Neural progenitor cell (in vitro differentiated cells): Measurements from ENCODE around the gene XPO4. TPM values are rescaled to one million over a fixed set of nuclear protein-coding genes. Genes with fewer than 3 reads are reported as not detected.

Experiments
- DNase-seq: peaks from one replicate; pipeline ENCODE4 v3.0.0-alpha.2; 2016; ENCODE audit warnings: low spot score
- H2AFZ ChIP-seq: fragments of 200-600 bp; sonication (generic); replicated peaks from 2 replicates; pipeline ENCODE4 v1.6.1; 2016; ENCODE audit warnings: antibody characterized with exemption
- H3F3A ChIP-seq: fragments of 200-600 bp; sonication (generic); 2 replicates; pipeline ENCODE4 v1.6.1; 2016; ENCODE audit warnings: antibody characterized with exemption, low read depth
- H3K27ac ChIP-seq: fragments of 200-600 bp; sonication (generic); 2 replicates; pipeline ENCODE4 v1.5.1; 2016; ENCODE audit warnings: mild to moderate bottlenecking
- H3K27me3 ChIP-seq: fragments of 200-600 bp; sonication (generic); 2 replicates; pipeline ENCODE4 v1.6.1; 2016; ENCODE audit warnings: mild to moderate bottlenecking, moderate library complexity
- H3K36me3 ChIP-seq: fragments of 200-600 bp; sonication (generic); 2 replicates; pipeline ENCODE4 v1.5.1; 2016
- H3K4me1 ChIP-seq: fragments of 200-600 bp; sonication (generic); 2 replicates; pipeline ENCODE4 v1.6.1; 2016; ENCODE audit warnings: mixed run types
- H3K4me2 ChIP-seq: fragments of 200-600 bp; sonication (generic); 2 replicates; pipeline ENCODE4 v1.6.1; 2016
- H3K4me3 ChIP-seq: fragments of 200-600 bp; sonication (generic); 2 replicates; pipeline ENCODE4 v1.5.1; 2016
- H3K79me2 ChIP-seq: fragments of 200-600 bp; sonication (generic); 2 replicates; pipeline ENCODE4 v1.6.1; 2016; ENCODE audit warnings: low read depth
- H3K9ac ChIP-seq: fragments of 200-600 bp; sonication (generic); 2 replicates; pipeline ENCODE4 v1.6.1; 2016
- H3K9me3 ChIP-seq: fragments of 200-600 bp; sonication (generic); 2 replicates; pipeline ENCODE4 v1.5.1; 2016; ENCODE audit warnings: low read depth
- H4K20me1 ChIP-seq: fragments of 200-600 bp; sonication (generic); 2 replicates; pipeline ENCODE4 v1.6.1; 2016; ENCODE audit warnings: low read depth
- H3K27ac Mint-ChIP-seq: 3 replicates; pipeline ENCODE4 v1.8.0; 2021; ENCODE audit warnings: mixed read lengths
- H3K27me3 Mint-ChIP-seq: 2 replicates; pipeline ENCODE4 v1.8.0; 2022; ENCODE audit warnings: low read depth, mild to moderate bottlenecking, inconsistent platforms, moderate library complexity, mixed read lengths; ENCODE audit not compliant: insufficient read depth
- H3K36me3 Mint-ChIP-seq: 3 replicates; pipeline ENCODE4 v1.8.0; 2021; ENCODE audit warnings: mixed read lengths
- H3K4me1 Mint-ChIP-seq: 3 replicates; pipeline ENCODE4 v1.8.0; 2021; ENCODE audit warnings: mixed read lengths
- H3K4me3 Mint-ChIP-seq: 3 replicates; pipeline ENCODE4 v1.8.0; 2021; ENCODE audit warnings: mild to moderate bottlenecking, moderate library complexity, mixed read lengths
- H3K9me3 Mint-ChIP-seq: 3 replicates; pipeline ENCODE4 v1.8.0; 2020; ENCODE audit warnings: mixed read lengths
- CTCF ChIP-seq: fragments of 200-600 bp; sonication (generic); IDR thresholded peaks from 2 replicates; pipeline ENCODE4 v1.5.1; 2017; ENCODE audit warnings: antibody characterized with exemption, mild to moderate bottlenecking
- EZH2 ChIP-seq: fragments of 200-600 bp; sonication (generic); IDR thresholded peaks from 2 replicates; pipeline ENCODE4 v1.6.1; 2017; ENCODE audit warnings: antibody characterized with exemption, mild to moderate bottlenecking, moderate library complexity
- EZH2phosphoT487 ChIP-seq: fragments of 200-600 bp; sonication (generic); IDR thresholded peaks from 2 replicates; pipeline ENCODE4 v1.6.1; 2017; ENCODE audit warnings: antibody characterized with exemption
- total RNA-seq: library from RNA; depleted of rRNA; stranded (reverse); fragments of >200 nt; gene quantifications from 2 replicates; pipeline ENCODE4 v1.2.3, GENCODE V29; 2015; ENCODE audit warnings: low replicate concordance

Gene XPO4
- total RNA-seq, 1 donor from 2014 or later = 44.9 TPM

GRCh38 chr13:20812890-20813289 lies 89.7 kb downstream of the XPO4 start:
- no peaks in the 10 kb centered on the region for H3K9me3 ChIP-seq
- Mint-ChIP-seq H3K9me3 (no peaks in the 10 kb centered on the region), H3K27me3 (no peaks in the 10 kb centered on the region), H3K4me3 (no peak overlapping the region), H3K36me3 (peaks cover 16% of the 10 kb centered on the region), H3K4me1 (no peaks in the 10 kb centered on the region), H3K27ac (no peak overlapping the region)
- no peaks in the 10 kb centered on the region for H3K79me2 ChIP-seq
- no peaks in the 10 kb centered on the region for H3F3A ChIP-seq
- H3K27ac ChIP-seq = no peak overlapping the region
- no peaks in the 10 kb centered on the region for H3K27me3 ChIP-seq
- no peak overlapping the region for H3K9ac ChIP-seq
- no peak for DNase-seq
- H4K20me1 ChIP-seq = no peaks in the 10 kb centered on the region
- TF ChIP-seq EZH2phosphoT487 = no peak
- H3K4me1 ChIP-seq = no peaks in the 10 kb centered on the region
- H2AFZ ChIP-seq = no peak overlapping the region
- H3K4me2 ChIP-seq = no peak overlapping the region
- H3K4me3 ChIP-seq = no peak overlapping the region
- H3K36me3 ChIP-seq = peaks cover 12% of the 10 kb centered on the region

- Mint-ChIP-seq H3K36me3 (peaks cover 20% of the 10 kb centered on the region), H3K9me3 (no peaks in the 10 kb centered on the region), H3K27me3 (no peaks in the 10 kb centered on the region), H3K27ac (no peak overlapping the region), H3K4me3 (no peak overlapping the region), H3K4me1 (no peaks in the 10 kb centered on the region)
- H3K4me3 ChIP-seq = no peak overlapping the region
- no peaks in the 10 kb centered on the region for H3K27me3 ChIP-seq
- TF ChIP-seq EZH2 (no peak), EZH2phosphoT487 (no peak), CTCF (no peak)
- H3K9me3 ChIP-seq = no peaks in the 10 kb centered on the region
- no peak overlapping the region for H3K4me2 ChIP-seq
- no peak overlapping the region for H3K27ac ChIP-seq
- no peak overlapping the region for H3K9ac ChIP-seq
- H3K79me2 ChIP-seq = no peaks in the 10 kb centered on the region
- H3K36me3 ChIP-seq = peaks cover 28% of the 10 kb centered on the region
- DNase-seq = no peak
- no peak overlapping the region for H2AFZ ChIP-seq
- no peaks in the 10 kb centered on the region for H4K20me1 ChIP-seq
- no peaks in the 10 kb centered on the region for H3F3A ChIP-seq
- no peaks in the 10 kb centered on the region for H3K4me1 ChIP-seq
These were observed 91.7 kb downstream of the XPO4 start for GRCh38 chr13:20810808-20811207.

DNA sequence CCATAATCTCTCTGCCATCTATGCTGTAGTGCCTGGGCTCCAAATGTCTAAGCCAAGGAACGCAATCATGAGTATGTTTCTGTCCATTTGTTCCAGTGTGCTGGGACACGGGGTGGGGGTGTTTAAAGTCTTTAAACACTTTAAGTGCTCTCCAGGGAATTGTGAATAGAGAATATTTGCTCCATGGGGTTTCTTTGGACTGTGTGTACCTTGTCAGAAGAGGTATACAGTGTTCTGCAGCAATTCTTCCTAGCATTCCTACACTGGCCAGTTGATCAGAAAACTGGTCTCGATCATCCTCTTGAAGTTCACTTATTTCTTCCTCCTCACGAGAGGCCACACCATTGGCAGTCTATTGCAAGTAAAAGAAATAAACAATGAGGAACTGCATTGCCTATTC lies 93.7 kb downstream of the XPO4 start:
- no peak overlapping the region for H3K4me2 ChIP-seq
- H3F3A ChIP-seq = peaks cover 5% of the 10 kb centered on the region
- no peaks in the 10 kb centered on the region for H3K79me2 ChIP-seq
- no peaks in the 10 kb centered on the region for H3K9me3 Mint-ChIP-seq
- no peak overlapping the region for H3K4me3 Mint-ChIP-seq
- peaks cover 28% of the 10 kb centered on the region for H3K36me3 ChIP-seq
- DNase-seq = no peak
- H3K4me1 Mint-ChIP-seq = no peaks in the 10 kb centered on the region
- no peaks in the 10 kb centered on the region for H3K4me1 ChIP-seq
- no peaks in the 10 kb centered on the region for H3K27me3 Mint-ChIP-seq
- no peaks in the 10 kb centered on the region for H3K9me3 ChIP-seq
- no peaks in the 10 kb centered on the region for H3K27me3 ChIP-seq
- no peak overlapping the region for H3K27ac Mint-ChIP-seq
- H4K20me1 ChIP-seq = no peaks in the 10 kb centered on the region
- no peak for TF ChIP-seq EZH2phosphoT487
- no peak for TF ChIP-seq EZH2
- no peak for TF ChIP-seq CTCF
- H3K36me3 Mint-ChIP-seq = peaks cover 23% of the 10 kb centered on the region
- no peak overlapping the region for H3K27ac ChIP-seq
- no peak overlapping the region for H3K9ac ChIP-seq
- H3K4me3 ChIP-seq = no peak overlapping the region
- H2AFZ ChIP-seq = no peak overlapping the region

DNA sequence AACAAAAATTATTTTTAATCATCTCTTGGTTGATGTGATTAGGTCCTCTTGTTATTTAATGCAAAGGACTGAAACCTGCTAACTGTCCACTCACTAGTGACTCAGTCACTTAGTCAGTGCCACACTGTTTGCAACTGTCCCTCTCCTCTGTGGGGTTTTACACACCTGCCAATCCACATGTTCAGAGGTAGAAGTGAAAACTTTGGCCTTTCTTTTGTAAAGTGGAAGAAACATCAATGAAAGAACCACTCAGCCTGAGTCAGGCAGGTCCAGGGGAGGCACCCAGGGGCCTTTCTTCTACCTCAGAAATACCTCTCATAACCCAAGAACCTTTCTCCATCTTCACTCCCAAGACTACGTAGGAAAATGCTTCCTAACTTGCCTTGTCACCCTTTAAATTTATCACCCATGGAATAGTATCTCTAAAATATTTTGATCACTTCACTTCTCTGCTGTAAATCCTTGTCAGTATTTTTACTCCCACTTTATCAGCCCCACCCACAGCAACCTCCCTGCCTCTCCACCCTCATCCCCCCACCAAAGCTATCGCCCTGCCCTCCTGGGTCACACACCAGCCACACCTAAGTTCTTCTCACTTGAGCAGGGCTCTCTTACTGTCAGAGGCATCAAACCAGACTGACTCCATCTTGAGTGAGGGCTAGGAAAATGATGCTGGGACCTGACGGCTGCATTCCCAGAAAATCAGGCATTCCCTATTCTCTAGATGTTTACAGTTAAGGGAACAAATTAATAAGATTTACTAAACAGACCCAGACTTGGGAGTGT lies 99.2 kb downstream of the XPO4 start:
- Histone ChIP-seq H4K20me1 (no peaks in the 10 kb centered on the region), H3K4me1 (no peaks in the 10 kb centered on the region), H3K79me2 (no peaks in the 10 kb centered on the region), H3K27me3 (no peaks in the 10 kb centered on the region), H3K9me3 (no peaks in the 10 kb centered on the region), H3K4me3 (no peak overlapping the region), H3K9ac (no peak overlapping the region), H3K36me3 (peaks cover 21% of the 10 kb centered on the region), H2AFZ (no peak overlapping the region), H3K4me2 (no peak overlapping the region), H3F3A (peaks cover 5% of the 10 kb centered on the region), H3K27ac (no peak overlapping the region)
- no peak for DNase-seq
- TF ChIP-seq EZH2 (no peak), CTCF (no peak), EZH2phosphoT487 (no peak)
- Mint-ChIP-seq H3K36me3 (peaks cover 7% of the 10 kb centered on the region), H3K27ac (no peak overlapping the region), H3K9me3 (no peaks in the 10 kb centered on the region), H3K4me3 (no peak overlapping the region), H3K4me1 (no peaks in the 10 kb centered on the region), H3K27me3 (no peaks in the 10 kb centered on the region)
